Natural killer cell (primary cell): ENCODE measurements around the gene VAMP4. TPM values are rescaled to one million over a fixed set of nuclear protein-coding genes. Genes with fewer than 3 reads are reported as not detected.

ENCODE experiments used
- ATAC-seq, 3 donors: fragments of 150-1000 bp in 2 of 3; fragments of 200-7000 bp in 1 of 3; cut with Tn5 transposase; 1 replicate in 1 of 3; 2 replicates in 2 of 3; pipeline ENCODE4 v1.10.0; 2021; ENCODE audit warnings: mild to moderate bottlenecking in 2 of 3, moderate library complexity in 2 of 3
- DNase-seq, 2 donors: peaks; one replicate each; pipeline versions ENCODE4 v3.0.0 to v3.0.0-alpha.2; 2013 to 2021; ENCODE audit warnings: mixed read lengths in 1 of 2
- H3K27ac ChIP-seq: one replicate; pipeline ENCODE4 v1.5.1; 2013; ENCODE audit warnings: mild to moderate bottlenecking, low read length
- H3K27me3 ChIP-seq: one replicate; pipeline ENCODE4 v1.6.1; 2013; ENCODE audit warnings: low read length; ENCODE audit not compliant: control insufficient read depth, insufficient read depth
- H3K36me3 ChIP-seq: one replicate; pipeline ENCODE4 v1.6.1; 2013; ENCODE audit warnings: low read length; ENCODE audit not compliant: control insufficient read depth, insufficient read depth
- H3K4me1 ChIP-seq: one replicate; pipeline ENCODE4 v1.6.1; 2013; ENCODE audit warnings: low read length; ENCODE audit not compliant: control insufficient read depth, insufficient read depth
- H3K4me3 ChIP-seq: one replicate; pipeline ENCODE4 v1.5.1; 2013; ENCODE audit warnings: low read length
- H3K9me3 ChIP-seq: one replicate; pipeline ENCODE4 v1.6.1; 2013; ENCODE audit warnings: low read length; ENCODE audit not compliant: control insufficient read depth, insufficient read depth
- H3K27ac Mint-ChIP-seq, 2 donors: one replicate each; pipeline ENCODE4 v1.8.0; 2022; ENCODE audit warnings: mild to moderate bottlenecking in 2 of 2, mixed read lengths in 2 of 2, moderate library complexity in 1 of 2
- H3K27me3 Mint-ChIP-seq, 2 donors: one replicate each; pipeline ENCODE4 v1.8.0; 2022; ENCODE audit warnings: low read depth in 2 of 2, mixed read lengths in 2 of 2
- H3K36me3 Mint-ChIP-seq: one replicate; pipeline ENCODE4 v1.8.0; 2022; ENCODE audit warnings: mixed read lengths
- H3K4me1 Mint-ChIP-seq, 2 donors: one replicate each; pipeline ENCODE4 v1.8.0; 2022; ENCODE audit warnings: mixed read lengths in 2 of 2
- H3K4me3 Mint-ChIP-seq: one replicate; pipeline ENCODE4 v1.8.0; 2022; ENCODE audit warnings: mild to moderate bottlenecking, moderate library complexity, mixed read lengths
- H3K9me3 Mint-ChIP-seq, 2 donors: one replicate each; pipeline ENCODE4 v1.8.0; 2022; ENCODE audit warnings: mixed read lengths in 2 of 2
- CTCF ChIP-seq: fragments of 200-600 bp; IDR thresholded peaks from one replicate; pipeline ENCODE4 v1.8.0; 2022; ENCODE audit warnings: antibody characterized with exemption
- WGBS: methylation state at CpG from one replicate; pipeline ENCODE4 v1.1.7; 2013; ENCODE audit warnings: missing lambda C conversion rate; ENCODE audit not compliant: insufficient coverage; 5-methylcytosine and 5-hydroxymethylcytosine counted together
- intact Hi-C: fragments of 100-400 bp; cut with micrococcal nuclease; formaldehyde crosslinking; loops from one replicate; pipeline ENCODE4 v1.14.2; 2022
- total RNA-seq, 4 donors: library from RNA; stranded (reverse); fragments of 120-200 nt in 1 of 4; gene quantifications; one replicate each; pipeline versions ENCODE4 v1.2.3 to v1.2.4, GENCODE V29; 2013 to 2022

The VAMP4 gene
- total RNA-seq, 3 donors from 2014 or later (not counting 1 experiment from before 2014, with no cell fraction given): 17.5 to 24.2 (median 20.7) TPM

- no peaks in the 10 kb centered on the region for H3K36me3 Mint-ChIP-seq
- H3K4me3 ChIP-seq: no peak overlapping the region
These were observed 20.3 kb upstream of the VAMP4 start for GRCh38 chr1:171762143-171762563.

GRCh38 chr1:171758011-171758410, 16.1 kb upstream of the VAMP4 start:
- peaks cover 8 to 13% of the 10 kb centered on the region in 2 donors for H3K27me3 Mint-ChIP-seq
- H3K9me3 Mint-ChIP-seq: no peaks in the 10 kb centered on the region
- intact Hi-C loops: no loop called here

More at GRCh38 chr1:171762143-171762563, 20.3 kb upstream of the VAMP4 start:
- Mint-ChIP-seq H3K4me1 (no peaks in the 10 kb centered on the region), H3K27ac (no peak overlapping the region), H3K9me3 (no peaks in the 10 kb centered on the region), H3K4me3 (no peak overlapping the region), H3K27me3 (peaks cover 20 to 35% of the 10 kb centered on the region in 2 donors)
- Histone ChIP-seq H3K27ac (no peak overlapping the region), H3K9me3 (no peaks in the 10 kb centered on the region), H3K27me3 (peaks cover 2% of the 10 kb centered on the region), H3K36me3 (no peaks in the 10 kb centered on the region), H3K4me1 (no peaks in the 10 kb centered on the region)
- no peak for TF ChIP-seq CTCF
- DNase-seq: no peak
- intact Hi-C loops: no loop called here
- 86% methylated on average over 6 of the region's 6 CpGs for WGBS
- no peak for ATAC-seq

GRCh38 chr1:171756856-171757255, 15.0 kb upstream of the VAMP4 start:
- DNase-seq (no peak), ATAC-seq (no peak)
- H3K36me3 ChIP-seq: no peaks in the 10 kb centered on the region
- no peaks in the 10 kb centered on the region for H3K9me3 Mint-ChIP-seq
- intact Hi-C loops: no loop called here
- no peaks in the 10 kb centered on the region for H3K4me1 ChIP-seq
- TF ChIP-seq CTCF: no peak
- no peaks in the 10 kb centered on the region for H3K4me1 Mint-ChIP-seq
- no peak overlapping the region for H3K27ac ChIP-seq
- H3K9me3 ChIP-seq: no peaks in the 10 kb centered on the region
- peaks cover 8% of the 10 kb centered on the region in 2 donors for H3K27me3 Mint-ChIP-seq
- H3K27me3 ChIP-seq: peaks cover 2% of the 10 kb centered on the region
- H3K4me3 ChIP-seq: no peak overlapping the region
- no peak overlapping the region for H3K27ac Mint-ChIP-seq
- H3K36me3 Mint-ChIP-seq: no peaks in the 10 kb centered on the region
- no peak overlapping the region for H3K4me3 Mint-ChIP-seq
- WGBS: 85% methylated on average over 2 of the region's 4 CpGs

More at GRCh38 chr1:171758011-171758410, 16.1 kb upstream of the VAMP4 start:
- H3K9me3 ChIP-seq: no peaks in the 10 kb centered on the region
- H3K4me3 Mint-ChIP-seq: no peak overlapping the region
- DNase-seq (no peak), ATAC-seq (no peak)
- H3K36me3 Mint-ChIP-seq: no peaks in the 10 kb centered on the region
- H3K27me3 ChIP-seq: peaks cover 2% of the 10 kb centered on the region
- H3K27ac Mint-ChIP-seq: no peak overlapping the region
- H3K4me1 Mint-ChIP-seq: no peaks in the 10 kb centered on the region
- H3K4me3 ChIP-seq: no peak overlapping the region
- TF ChIP-seq CTCF: no peak
- no peaks in the 10 kb centered on the region for H3K36me3 ChIP-seq
- no peaks in the 10 kb centered on the region for H3K4me1 ChIP-seq
- no peak overlapping the region for H3K27ac ChIP-seq

- ATAC-seq (no peak), DNase-seq (no peak)
- no peak for TF ChIP-seq CTCF
- Mint-ChIP-seq H3K36me3 (no peaks in the 10 kb centered on the region), H3K27ac (no peak overlapping the region), H3K27me3 (peaks cover 8% of the 10 kb centered on the region in 2 donors), H3K4me3 (no peak overlapping the region), H3K4me1 (no peaks in the 10 kb centered on the region), H3K9me3 (no peaks in the 10 kb centered on the region)
- no peaks in the 10 kb centered on the region for H3K36me3 ChIP-seq
- H3K27ac ChIP-seq: no peak overlapping the region
- H3K9me3 ChIP-seq: no peaks in the 10 kb centered on the region
- H3K4me1 ChIP-seq: no peaks in the 10 kb centered on the region
- intact Hi-C loops: no loop called here
- 100% methylated on average over 1 of the region's 1 CpG for WGBS
- H3K27me3 ChIP-seq: peaks cover 2% of the 10 kb centered on the region
- H3K4me3 ChIP-seq: no peak overlapping the region
These were observed 13.1 kb upstream of the VAMP4 start for GRCh38 chr1:171754971-171755370.
